ENCODE measurements around the gene ARID1B. TPM values are rescaled to one million over a fixed set of nuclear protein-coding genes. Genes with fewer than 3 reads are reported as not detected.

Gene ARID1B
- total RNA-seq, 1 donor = 55.0 TPM

DNA sequence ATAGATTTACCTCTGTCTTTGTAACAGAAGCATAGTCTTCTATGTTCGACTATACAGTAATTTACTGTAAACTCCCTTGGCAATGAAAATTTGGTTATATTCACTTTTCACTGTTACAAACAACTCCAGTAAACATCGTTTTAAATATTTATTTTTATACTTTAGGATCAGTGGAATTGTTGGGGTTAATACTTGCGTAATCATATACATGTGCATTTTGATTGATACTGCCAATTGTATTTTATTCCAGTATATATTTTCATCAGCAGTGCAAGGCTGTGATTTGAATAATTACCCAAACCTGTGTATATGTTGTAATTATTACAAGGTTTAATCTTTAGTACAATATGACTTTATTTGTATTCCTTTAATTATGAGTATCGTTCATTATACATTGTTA, 255.7 kb downstream of the ARID1B start:
- peak overlapping the region; percentile 90 for H3K27ac ChIP-seq (ENCODE audit: low read depth, low read length)
- H3K79me2 ChIP-seq (ENCODE audit: insufficient read depth, low read length) = peaks cover 75% of the 10 kb centered on the region
- peak overlapping the region; percentile 74 for H3K4me3 ChIP-seq (ENCODE audit: insufficient read depth, low read length)
- peak overlapping the region; percentile 85 for H3K4me2 ChIP-seq (ENCODE audit: insufficient read depth, low read length)
- H3K9me3 ChIP-seq (ENCODE audit: low read depth, low read length) = no peaks in the 10 kb centered on the region
- H3K36me3 ChIP-seq (ENCODE audit: insufficient read depth, low read length) = no peaks in the 10 kb centered on the region
- peaks cover 3% of the 10 kb centered on the region for H4K20me1 ChIP-seq (ENCODE audit: insufficient read depth, low read length)
- no peaks in the 10 kb centered on the region for H3K27me3 ChIP-seq (ENCODE audit: insufficient read depth, low read length)
- no peak for DNase-seq (ENCODE audit: insufficient read length, low spot score, missing footprints)
- H3K4me1 ChIP-seq (ENCODE audit: insufficient read depth, low read length) = peaks cover 28% of the 10 kb centered on the region
- H2AFZ ChIP-seq (ENCODE audit: low read length) = no peak overlapping the region
- TF ChIP-seq, protein P1, sequence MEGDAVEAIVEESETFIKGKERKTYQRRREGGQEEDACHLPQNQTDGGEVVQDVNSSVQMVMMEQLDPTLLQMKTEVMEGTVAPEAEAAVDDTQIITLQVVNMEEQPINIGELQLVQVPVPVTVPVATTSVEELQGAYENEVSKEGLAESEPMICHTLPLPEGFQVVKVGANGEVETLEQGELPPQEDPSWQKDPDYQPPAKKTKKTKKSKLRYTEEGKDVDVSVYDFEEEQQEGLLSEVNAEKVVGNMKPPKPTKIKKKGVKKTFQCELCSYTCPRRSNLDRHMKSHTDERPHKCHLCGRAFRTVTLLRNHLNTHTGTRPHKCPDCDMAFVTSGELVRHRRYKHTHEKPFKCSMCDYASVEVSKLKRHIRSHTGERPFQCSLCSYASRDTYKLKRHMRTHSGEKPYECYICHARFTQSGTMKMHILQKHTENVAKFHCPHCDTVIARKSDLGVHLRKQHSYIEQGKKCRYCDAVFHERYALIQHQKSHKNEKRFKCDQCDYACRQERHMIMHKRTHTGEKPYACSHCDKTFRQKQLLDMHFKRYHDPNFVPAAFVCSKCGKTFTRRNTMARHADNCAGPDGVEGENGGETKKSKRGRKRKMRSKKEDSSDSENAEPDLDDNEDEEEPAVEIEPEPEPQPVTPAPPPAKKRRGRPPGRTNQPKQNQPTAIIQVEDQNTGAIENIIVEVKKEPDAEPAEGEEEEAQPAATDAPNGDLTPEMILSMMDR (IDR thresholded peaks at IDR 0.05; ENCODE audit: extremely low read depth, low read depth, low read length) = no peak

DNA sequence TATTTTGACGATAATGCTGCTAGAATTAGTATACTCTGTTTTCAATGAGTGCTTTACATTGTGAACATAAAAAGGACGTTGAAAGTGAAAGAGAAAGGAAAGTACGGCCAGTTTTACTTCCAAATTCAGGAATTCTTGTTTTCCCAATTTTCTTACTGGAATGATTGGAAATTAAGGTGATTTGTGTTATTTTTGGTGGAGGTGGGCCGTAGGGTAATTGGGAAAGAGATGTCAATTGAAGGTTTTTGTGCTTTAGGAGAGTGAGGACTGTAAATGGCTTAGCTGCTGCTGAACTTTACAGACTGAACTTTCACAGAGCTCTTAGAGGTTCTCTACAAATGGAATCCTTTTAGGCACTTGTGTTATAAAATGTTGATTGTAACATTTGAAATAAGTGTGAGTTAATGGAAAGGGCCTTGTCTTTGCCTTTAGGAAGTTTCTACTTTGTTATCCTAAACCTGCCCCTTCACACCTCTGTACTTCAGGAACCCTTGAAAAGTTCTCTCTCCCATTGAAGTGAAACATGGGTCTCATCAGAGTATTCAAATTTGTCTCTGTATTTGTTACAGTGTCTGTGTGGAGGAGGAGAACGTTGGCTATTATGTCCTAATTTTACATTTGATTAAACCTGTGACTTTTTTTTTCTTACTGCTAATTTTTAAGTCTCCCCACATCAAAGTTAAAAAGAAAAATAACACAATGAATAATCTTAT, 256.4 kb downstream of the ARID1B start:
- no peaks in the 10 kb centered on the region for H3K9me3 ChIP-seq (ENCODE audit: low read depth, low read length)
- no peak for DNase-seq (ENCODE audit: insufficient read length, low spot score, missing footprints)

DNA sequence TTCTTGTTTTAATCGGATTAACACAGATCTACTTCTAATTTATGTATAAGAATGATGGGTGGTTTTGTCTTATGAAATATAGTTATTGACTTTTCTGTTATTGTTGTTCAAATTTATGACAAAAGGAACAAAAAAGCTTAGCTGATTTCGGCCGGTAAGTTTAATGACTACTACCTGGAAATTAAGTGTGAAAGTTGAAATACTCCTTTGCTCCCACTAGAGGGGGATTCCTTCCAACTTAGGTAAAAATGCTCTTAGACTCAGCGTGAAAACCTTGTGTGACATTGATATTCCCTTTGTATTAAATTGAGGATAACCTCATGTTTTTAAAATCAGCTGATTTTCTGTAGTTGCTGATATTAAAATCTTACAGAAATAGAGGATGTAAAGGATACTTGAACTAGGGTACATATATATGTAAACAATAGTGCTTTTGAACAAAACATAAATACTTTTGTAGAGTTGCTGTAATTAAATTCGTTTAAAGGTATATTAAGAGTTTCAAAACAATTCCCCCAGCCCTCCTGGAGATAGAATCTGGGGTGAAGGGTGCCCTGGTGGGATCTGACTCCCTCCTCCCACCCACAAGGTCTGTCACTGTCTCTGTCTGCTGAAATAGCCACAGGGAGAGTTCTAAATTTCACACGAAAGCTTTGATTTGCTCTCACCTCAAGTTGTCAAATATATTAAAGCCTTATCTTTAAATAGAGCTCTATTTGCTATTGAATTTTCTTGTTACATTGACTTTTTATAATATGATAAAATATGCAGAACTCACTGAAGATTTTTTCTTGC, 257.5 kb downstream of the ARID1B start:
- Histone ChIP-seq H4K20me1 (ENCODE audit: insufficient read depth, low read length) (peaks cover 3% of the 10 kb centered on the region), H3K4me3 (ENCODE audit: insufficient read depth, low read length) (no peak overlapping the region), H3K36me3 (ENCODE audit: insufficient read depth, low read length) (no peaks in the 10 kb centered on the region), H3K4me1 (ENCODE audit: insufficient read depth, low read length) (peaks cover 28% of the 10 kb centered on the region), H3K27me3 (ENCODE audit: insufficient read depth, low read length) (no peaks in the 10 kb centered on the region), H3K4me2 (ENCODE audit: insufficient read depth, low read length) (peak overlapping the region; percentile 85), H2AFZ (ENCODE audit: low read length) (no peak overlapping the region), H3K27ac (ENCODE audit: low read depth, low read length) (peak overlapping the region; percentile 90), H3K79me2 (ENCODE audit: insufficient read depth, low read length) (peaks cover 67% of the 10 kb centered on the region), H3K9me3 (ENCODE audit: low read depth, low read length) (no peaks in the 10 kb centered on the region)
- TF ChIP-seq, protein P1 (IDR thresholded peaks at IDR 0.05; ENCODE audit: extremely low read depth, low read depth, low read length) = peak; percentile 71
- no peak for DNase-seq (ENCODE audit: insufficient read length, low spot score, missing footprints)

More for the DNA sequence above, 256.4 kb downstream of the ARID1B start:
- peaks cover 73% of the 10 kb centered on the region for H3K79me2 ChIP-seq (ENCODE audit: insufficient read depth, low read length)
- H3K27me3 ChIP-seq (ENCODE audit: insufficient read depth, low read length) = no peaks in the 10 kb centered on the region
- H3K4me2 ChIP-seq (ENCODE audit: insufficient read depth, low read length) = peak overlapping the region; percentile 85
- TF ChIP-seq, protein P1 (IDR thresholded peaks at IDR 0.05; ENCODE audit: extremely low read depth, low read depth, low read length) = no peak
- H3K27ac ChIP-seq (ENCODE audit: low read depth, low read length) = peak overlapping the region; percentile 90
- H3K4me1 ChIP-seq (ENCODE audit: insufficient read depth, low read length) = peaks cover 28% of the 10 kb centered on the region
- H4K20me1 ChIP-seq (ENCODE audit: insufficient read depth, low read length) = peaks cover 3% of the 10 kb centered on the region
- H3K4me3 ChIP-seq (ENCODE audit: insufficient read depth, low read length) = peak overlapping the region; percentile 74
- no peaks in the 10 kb centered on the region for H3K36me3 ChIP-seq (ENCODE audit: insufficient read depth, low read length)
- H2AFZ ChIP-seq (ENCODE audit: low read length) = peak overlapping the region; percentile 24

DNA sequence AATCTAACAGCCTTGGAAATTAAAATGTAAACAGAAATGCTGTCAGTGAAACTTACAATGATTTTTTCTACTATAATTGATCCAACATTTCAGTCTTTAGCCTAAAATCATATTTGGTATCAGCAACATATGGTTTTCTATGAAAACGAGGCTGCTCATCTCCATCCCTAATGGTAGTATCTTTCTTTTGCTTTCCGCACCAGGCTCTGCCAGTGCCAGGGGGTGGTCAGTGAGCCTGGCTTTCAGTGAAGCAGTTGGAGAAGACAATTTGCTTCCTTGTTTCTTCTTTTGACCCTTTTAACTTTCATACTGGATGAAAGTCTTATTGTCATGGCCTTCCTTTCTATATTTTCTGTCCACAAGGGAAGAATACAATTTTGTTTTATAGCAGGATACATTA, 258.4 kb downstream of the ARID1B start:
- Histone ChIP-seq H3K9me3 (ENCODE audit: low read depth, low read length) (no peaks in the 10 kb centered on the region), H4K20me1 (ENCODE audit: insufficient read depth, low read length) (no peaks in the 10 kb centered on the region), H3K27ac (ENCODE audit: low read depth, low read length) (no peak overlapping the region), H3K27me3 (ENCODE audit: insufficient read depth, low read length) (no peaks in the 10 kb centered on the region), H3K4me1 (ENCODE audit: insufficient read depth, low read length) (peaks cover 28% of the 10 kb centered on the region), H3K4me2 (ENCODE audit: insufficient read depth, low read length) (no peak overlapping the region), H2AFZ (ENCODE audit: low read length) (no peak overlapping the region), H3K4me3 (ENCODE audit: insufficient read depth, low read length) (no peak overlapping the region), H3K36me3 (ENCODE audit: insufficient read depth, low read length) (no peaks in the 10 kb centered on the region), H3K79me2 (ENCODE audit: insufficient read depth, low read length) (peaks cover 58% of the 10 kb centered on the region)
- DNase-seq (ENCODE audit: insufficient read length, low spot score, missing footprints) = no peak
- TF ChIP-seq, protein P1 (IDR thresholded peaks at IDR 0.05; ENCODE audit: extremely low read depth, low read depth, low read length) = no peak
